GM23248 (cell line): ENCODE data around the gene PEX6. TPM values are rescaled to one million over a fixed set of nuclear protein-coding genes. Genes with fewer than 3 reads are reported as not detected.
"Not testable (repeated sequence)": the region's sequence is repeated elsewhere in the genome, so short reads cannot be mapped to it uniquely, and the experiment has no call there.

Source experiments
- DNase-seq: peaks from one replicate; pipeline ENCODE4 v3.0.0-alpha.2; 2015
- H2AFZ ChIP-seq: fragments of 200-600 bp; sonication (generic); 2 replicates; pipeline ENCODE4 v1.6.1; 2016; ENCODE audit warnings: antibody characterized with exemption
- H3F3A ChIP-seq: fragments of 200-600 bp; sonication (generic); 2 replicates; pipeline ENCODE4 v1.6.1; 2016; ENCODE audit warnings: mild to moderate bottlenecking, antibody characterized with exemption, mixed run types; ENCODE audit not compliant: insufficient read depth
- H3K27ac ChIP-seq: fragments of 200-600 bp; sonication (generic); 2 replicates; pipeline ENCODE4 v1.5.1; 2016; ENCODE audit warnings: mild to moderate bottlenecking
- H3K27me3 ChIP-seq: fragments of 200-600 bp; sonication (generic); replicated peaks from 2 replicates; pipeline ENCODE4 v1.6.1; 2016; ENCODE audit warnings: mild to moderate bottlenecking; ENCODE audit not compliant: insufficient read depth
- H3K36me3 ChIP-seq: fragments of 200-600 bp; sonication (generic); 2 replicates; pipeline ENCODE4 v1.6.1; 2016; ENCODE audit warnings: low read depth, mild to moderate bottlenecking
- H3K4me1 ChIP-seq: fragments of 200-600 bp; sonication (generic); 2 replicates; pipeline ENCODE4 v1.6.1; 2016; ENCODE audit warnings: mild to moderate bottlenecking; ENCODE audit not compliant: insufficient read depth
- H3K4me2 ChIP-seq: fragments of 200-600 bp; sonication (generic); one replicate; pipeline ENCODE4 v1.6.1; 2016; ENCODE audit warnings: mild to moderate bottlenecking; ENCODE audit not compliant: unreplicated experiment
- H3K4me3 ChIP-seq: fragments of 200-600 bp; sonication (generic); 2 replicates; pipeline ENCODE4 v1.5.1; 2016; ENCODE audit warnings: mild to moderate bottlenecking
- H3K79me2 ChIP-seq: fragments of 200-600 bp; sonication (generic); 2 replicates; pipeline ENCODE4 v1.6.1; 2016; ENCODE audit warnings: mild to moderate bottlenecking; ENCODE audit not compliant: insufficient read depth
- H3K9ac ChIP-seq: fragments of 200-600 bp; sonication (generic); 2 replicates; pipeline ENCODE4 v1.6.1; 2016; ENCODE audit warnings: mild to moderate bottlenecking
- H3K9me2 ChIP-seq: fragments of 200-600 bp; sonication (generic); 2 replicates; pipeline ENCODE4 v1.6.1; 2016; ENCODE audit warnings: mixed run types, mild to moderate bottlenecking, moderate library complexity; ENCODE audit not compliant: insufficient read depth
- H3K9me3 ChIP-seq: fragments of 200-600 bp; sonication (generic); one replicate; pipeline ENCODE4 v1.6.1; 2017; ENCODE audit warnings: low read depth
- H4K20me1 ChIP-seq: fragments of 200-600 bp; sonication (generic); 2 replicates; pipeline ENCODE4 v1.6.0; 2016; ENCODE audit not compliant: insufficient read depth
- EZH2 ChIP-seq: fragments of 200-600 bp; sonication (generic); IDR thresholded peaks from 2 replicates; pipeline ENCODE4 v1.6.1; 2018; ENCODE audit warnings: antibody characterized with exemption, mild to moderate bottlenecking; ENCODE audit not compliant: insufficient read depth, poor library complexity, severe bottlenecking
- EZH2phosphoT487 ChIP-seq: fragments of 200-600 bp; sonication (generic); IDR thresholded peaks from 2 replicates; pipeline ENCODE4 v1.6.1; 2018; ENCODE audit warnings: antibody characterized with exemption, moderate library complexity, mild to moderate bottlenecking, low read depth; ENCODE audit not compliant: insufficient read depth
- WGBS, 2 experiments: methylation state at CpG; one replicate each; pipeline ENCODE4 v1.1.6; 2015 to 2017; ENCODE audit warnings: low lambda C conversion rate in 2 of 2, low coverage in 1 of 2; ENCODE audit errors: missing lambda C conversion rate in 2 of 2; 5-methylcytosine and 5-hydroxymethylcytosine counted together
- in situ Hi-C: fragments of 300-500 bp; cut with MboI; formaldehyde crosslinking; loops from 2 replicates; pipeline ENCODE4 v1.15.0; 2020
- polyA plus RNA-seq: library from polyadenylated mRNA; unstranded; fragments of >200 nt; fragmentation: Nextera tagmentation; extraction: Ambion mirVana; gene quantifications from 2 replicates; pipeline ENCODE4 v1.2.1, GENCODE V29; 2016
- total RNA-seq: library from RNA; depleted of rRNA; stranded (reverse); fragments of >200 nt; shearing (Covaris generic); gene quantifications from 2 replicates; pipeline ENCODE4 v1.2.3, GENCODE V29; 2014

Gene PEX6
- total and polyA plus RNA-seq, 2 experiments from 2014 or later = 12.5 to 44.2 TPM

GRCh38 chr6:42952389-42952788 is 26.6 kb downstream of the PEX6 start:
- DNase-seq = no peak
- Histone ChIP-seq H2AFZ (no peak overlapping the region), H3K79me2 (no peaks in the 10 kb centered on the region), H4K20me1 (no peaks in the 10 kb centered on the region), H3K9me2 (no peaks in the 10 kb centered on the region), H3K27ac (no peak overlapping the region), H3K27me3 (no peaks in the 10 kb centered on the region), H3K9me3 (no peaks in the 10 kb centered on the region), H3F3A (no peaks in the 10 kb centered on the region), H3K4me2 (no peak overlapping the region), H3K36me3 (no peaks in the 10 kb centered on the region), H3K9ac (no peak overlapping the region), H3K4me1 (no peaks in the 10 kb centered on the region), H3K4me3 (no peak overlapping the region)
- 83 to 91% methylated on average over 4 of the region's 4 CpGs for WGBS, 2 experiments
- in situ Hi-C loops = no loop called here
- TF ChIP-seq EZH2phosphoT487 (no peak), EZH2 (no peak)

GRCh38 chr6:42947950-42948349 is 31.0 kb downstream of the PEX6 start:
- Histone ChIP-seq H3K27me3 (no peaks in the 10 kb centered on the region), H3K27ac (no peak overlapping the region), H3K9me3 (no peaks in the 10 kb centered on the region), H3K4me2 (no peak overlapping the region), H3F3A (no peaks in the 10 kb centered on the region), H3K9ac (no peak overlapping the region), H3K79me2 (no peaks in the 10 kb centered on the region), H2AFZ (no peak overlapping the region), H3K9me2 (no peaks in the 10 kb centered on the region), H3K4me1 (no peaks in the 10 kb centered on the region), H3K4me3 (no peak overlapping the region), H3K36me3 (no peaks in the 10 kb centered on the region; the same call in 1 of the 2 replicates), H4K20me1 (no peaks in the 10 kb centered on the region)
- in situ Hi-C loops = no loop called here
- no peak for DNase-seq
- no peak for TF ChIP-seq EZH2phosphoT487
- TF ChIP-seq EZH2 = no peak

GRCh38 chr6:42942444-42942843 is 36.5 kb downstream of the PEX6 start:
- WGBS, 2 experiments = 69 to 70% methylated on average over 5 to 7 of the region's 7 CpGs
- no peaks in the 10 kb centered on the region for H3K9me2 ChIP-seq

GRCh38 chr6:42941356-42941755 is 37.6 kb downstream of the PEX6 start:
- H3K27ac ChIP-seq, H3F3A ChIP-seq, H3K4me1 ChIP-seq, DNase-seq, H4K20me1 ChIP-seq, H3K27me3 ChIP-seq, H3K79me2 ChIP-seq, H3K36me3 ChIP-seq, H2AFZ ChIP-seq, H3K9me3 ChIP-seq, H3K9me2 ChIP-seq, in situ Hi-C loops, H3K4me3 ChIP-seq, H3K4me2 ChIP-seq, H3K9ac ChIP-seq: not testable (repeated sequence)
- 95 to 97% methylated on average over 5 of the region's 5 CpGs for WGBS, 2 experiments

More at GRCh38 chr6:42942444-42942843, 36.5 kb downstream of the PEX6 start:
- Histone ChIP-seq H3K4me2 (no peak overlapping the region), H3F3A (no peaks in the 10 kb centered on the region), H3K9ac (no peak overlapping the region), H3K79me2 (no peaks in the 10 kb centered on the region), H3K27ac (no peak overlapping the region), H4K20me1 (no peaks in the 10 kb centered on the region), H3K9me3 (no peaks in the 10 kb centered on the region), H2AFZ (no peak overlapping the region), H3K4me1 (no peaks in the 10 kb centered on the region), H3K36me3 (no peaks in the 10 kb centered on the region; the same call in 1 of the 2 replicates), H3K27me3 (no peaks in the 10 kb centered on the region), H3K4me3 (no peak overlapping the region)
- TF ChIP-seq EZH2phosphoT487 (no peak), EZH2 (no peak)
- in situ Hi-C loops = no loop called here
- DNase-seq = no peak

GRCh38 chr6:42940493-42941045 is 38.4 kb downstream of the PEX6 start:
- Histone ChIP-seq H4K20me1 (no peaks in the 10 kb centered on the region), H3F3A (no peaks in the 10 kb centered on the region), H3K4me3 (no peak overlapping the region), H3K27me3 (no peaks in the 10 kb centered on the region), H2AFZ (no peak overlapping the region), H3K9me3 (no peaks in the 10 kb centered on the region), H3K36me3 (peaks cover 6% of the 10 kb centered on the region; the same call in 1 of the 2 replicates), H3K4me2 (no peak overlapping the region), H3K9me2 (no peaks in the 10 kb centered on the region), H3K79me2 (peaks cover 12% of the 10 kb centered on the region), H3K27ac (no peak overlapping the region), H3K9ac (no peak overlapping the region), H3K4me1 (no peaks in the 10 kb centered on the region)
- TF ChIP-seq EZH2 = no peak
- no peak for TF ChIP-seq EZH2phosphoT487
- 82 to 83% methylated on average over 6 of the region's 6 CpGs for WGBS, 2 experiments
- in situ Hi-C loops = no loop called here
- DNase-seq = no peak
